Loucy (cell line): ENCODE measurements around the gene DCST1.
A peak's percentile ranks its signal among the peaks of the same experiment; 100 is the strongest.

ENCODE experiments used
- H2AFZ ChIP-seq: fragments of 200-600 bp; sonication (generic); 2 replicates; pipeline ENCODE4 v1.6.0; 2016; ENCODE audit warnings: antibody characterized with exemption, mild to moderate bottlenecking, low read length, moderate library complexity
- H3F3A ChIP-seq: fragments of 200-600 bp; 2 replicates; pipeline ENCODE4 v1.6.0; 2016; ENCODE audit warnings: antibody characterized with exemption, low read depth, mild to moderate bottlenecking
- H3K27me3 ChIP-seq: fragments of 200-600 bp; sonication (generic); 2 replicates; pipeline ENCODE4 v1.6.1; 2014; ENCODE audit warnings: low read length, mild to moderate bottlenecking; ENCODE audit not compliant: insufficient read depth, poor library complexity, severe bottlenecking
- H3K36me3 ChIP-seq: fragments of 200-600 bp; sonication (generic); 2 replicates; pipeline ENCODE4 v1.6.1; 2016; ENCODE audit warnings: low read length; ENCODE audit not compliant: insufficient read depth
- H3K4me1 ChIP-seq: fragments of 200-600 bp; sonication (generic); 2 replicates; pipeline ENCODE4 v1.5.1; 2014; ENCODE audit warnings: low read length, mild to moderate bottlenecking; ENCODE audit not compliant: insufficient read depth, poor library complexity, severe bottlenecking
- H3K4me2 ChIP-seq: fragments of 200-600 bp; sonication (generic); 2 replicates; pipeline ENCODE4 v1.6.0; 2014; ENCODE audit warnings: antibody characterized with exemption, low read length, low read depth, mild to moderate bottlenecking; ENCODE audit not compliant: poor library complexity, severe bottlenecking
- H3K4me3 ChIP-seq: fragments of 200-600 bp; sonication (generic); 2 replicates; pipeline ENCODE4 v1.5.1; 2014; ENCODE audit warnings: low read length, mild to moderate bottlenecking, mixed read lengths; ENCODE audit not compliant: poor library complexity, severe bottlenecking
- H3K79me2 ChIP-seq: fragments of 200-600 bp; sonication (generic); 2 replicates; pipeline ENCODE4 v1.6.1; 2014; ENCODE audit warnings: low read length; ENCODE audit not compliant: insufficient read depth
- H3K9ac ChIP-seq: fragments of 200-600 bp; sonication (generic); 2 replicates; pipeline ENCODE4 v1.6.0; 2014; ENCODE audit warnings: mild to moderate bottlenecking, low read depth, low read length, moderate library complexity; ENCODE audit not compliant: poor library complexity, severe bottlenecking
- H3K9me2 ChIP-seq: fragments of 200-600 bp; sonication (generic); replicated peaks from 2 replicates; pipeline ENCODE4 v1.6.1; 2016; ENCODE audit warnings: low read depth, low read length, mixed read lengths
- H3K9me3 ChIP-seq: fragments of 200-600 bp; sonication (generic); 2 replicates; pipeline ENCODE4 v1.6.1; 2014; ENCODE audit warnings: mild to moderate bottlenecking, antibody characterized with exemption, low read length, low read depth; ENCODE audit not compliant: insufficient read depth
- H4K20me1 ChIP-seq: fragments of 200-600 bp; sonication (generic); 2 replicates; pipeline ENCODE4 v1.6.0; 2014; ENCODE audit warnings: antibody characterized with exemption, low read length, mild to moderate bottlenecking; ENCODE audit not compliant: insufficient read depth, poor library complexity, severe bottlenecking
- EZH2phosphoT487 ChIP-seq: fragments of 200-600 bp; IDR thresholded peaks from 2 replicates; pipeline ENCODE4 v1.6.1; 2018; ENCODE audit warnings: antibody characterized with exemption, mild to moderate bottlenecking, moderate library complexity, borderline replicate concordance
- TF ChIP-seq, protein P1 (sequence below): fragments of 200-600 bp; sonication (generic); conservative IDR thresholded peaks from 2 replicates; pipeline ENCODE4 v1.5.1; 2014; ENCODE audit warnings: mild to moderate bottlenecking, antibody characterized with exemption, low read length

Gene DCST1

DNA sequence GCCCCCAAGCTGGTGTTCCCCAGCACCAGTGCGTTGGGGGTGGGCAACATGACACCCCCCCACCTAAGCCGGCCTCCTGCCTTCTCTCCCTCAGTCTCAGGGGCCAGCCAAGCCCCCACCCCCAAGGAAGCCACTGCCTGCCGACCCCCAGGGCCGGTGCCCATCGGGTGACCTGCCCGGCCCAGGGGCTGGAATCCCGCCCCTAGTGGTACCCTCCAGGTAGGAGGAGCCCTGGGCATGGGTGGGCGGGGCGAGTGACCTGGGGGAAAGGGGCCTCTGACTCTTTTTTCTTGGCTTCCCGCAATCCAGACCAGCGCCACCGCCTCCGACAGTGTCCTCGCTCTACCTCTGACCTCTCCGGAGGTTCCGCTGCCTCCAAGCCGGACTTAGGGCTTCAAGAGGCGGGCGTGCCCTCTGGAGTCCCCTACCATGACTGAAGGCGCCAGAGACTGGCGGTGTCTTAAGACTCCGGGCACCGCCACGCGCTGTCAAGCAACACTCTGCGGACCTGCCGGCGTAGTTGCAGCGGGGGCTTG lies 28.6 kb downstream of the DCST1 start:
- H2AFZ ChIP-seq = peak overlapping the region; percentile 74; the same call in 1 of the 2 replicates
- no peaks in the 10 kb centered on the region for H3F3A ChIP-seq
- H3K4me2 ChIP-seq = peak overlapping the region; percentile 92
- H3K9me2 ChIP-seq = no peaks in the 10 kb centered on the region
- TF ChIP-seq, protein P1, sequence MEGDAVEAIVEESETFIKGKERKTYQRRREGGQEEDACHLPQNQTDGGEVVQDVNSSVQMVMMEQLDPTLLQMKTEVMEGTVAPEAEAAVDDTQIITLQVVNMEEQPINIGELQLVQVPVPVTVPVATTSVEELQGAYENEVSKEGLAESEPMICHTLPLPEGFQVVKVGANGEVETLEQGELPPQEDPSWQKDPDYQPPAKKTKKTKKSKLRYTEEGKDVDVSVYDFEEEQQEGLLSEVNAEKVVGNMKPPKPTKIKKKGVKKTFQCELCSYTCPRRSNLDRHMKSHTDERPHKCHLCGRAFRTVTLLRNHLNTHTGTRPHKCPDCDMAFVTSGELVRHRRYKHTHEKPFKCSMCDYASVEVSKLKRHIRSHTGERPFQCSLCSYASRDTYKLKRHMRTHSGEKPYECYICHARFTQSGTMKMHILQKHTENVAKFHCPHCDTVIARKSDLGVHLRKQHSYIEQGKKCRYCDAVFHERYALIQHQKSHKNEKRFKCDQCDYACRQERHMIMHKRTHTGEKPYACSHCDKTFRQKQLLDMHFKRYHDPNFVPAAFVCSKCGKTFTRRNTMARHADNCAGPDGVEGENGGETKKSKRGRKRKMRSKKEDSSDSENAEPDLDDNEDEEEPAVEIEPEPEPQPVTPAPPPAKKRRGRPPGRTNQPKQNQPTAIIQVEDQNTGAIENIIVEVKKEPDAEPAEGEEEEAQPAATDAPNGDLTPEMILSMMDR = no peak
- TF ChIP-seq EZH2phosphoT487 = no peak
- peaks cover 12% of the 10 kb centered on the region for H4K20me1 ChIP-seq
- no peaks in the 10 kb centered on the region for H3K9me3 ChIP-seq
- H3K4me1 ChIP-seq = peaks cover 40% of the 10 kb centered on the region
- no peaks in the 10 kb centered on the region for H3K36me3 ChIP-seq
- peaks cover 29% of the 10 kb centered on the region for H3K79me2 ChIP-seq
- H3K27me3 ChIP-seq = no peaks in the 10 kb centered on the region
- H3K4me3 ChIP-seq = peak overlapping the region; percentile 85
- peak overlapping the region; percentile 33 for H3K9ac ChIP-seq

DNA sequence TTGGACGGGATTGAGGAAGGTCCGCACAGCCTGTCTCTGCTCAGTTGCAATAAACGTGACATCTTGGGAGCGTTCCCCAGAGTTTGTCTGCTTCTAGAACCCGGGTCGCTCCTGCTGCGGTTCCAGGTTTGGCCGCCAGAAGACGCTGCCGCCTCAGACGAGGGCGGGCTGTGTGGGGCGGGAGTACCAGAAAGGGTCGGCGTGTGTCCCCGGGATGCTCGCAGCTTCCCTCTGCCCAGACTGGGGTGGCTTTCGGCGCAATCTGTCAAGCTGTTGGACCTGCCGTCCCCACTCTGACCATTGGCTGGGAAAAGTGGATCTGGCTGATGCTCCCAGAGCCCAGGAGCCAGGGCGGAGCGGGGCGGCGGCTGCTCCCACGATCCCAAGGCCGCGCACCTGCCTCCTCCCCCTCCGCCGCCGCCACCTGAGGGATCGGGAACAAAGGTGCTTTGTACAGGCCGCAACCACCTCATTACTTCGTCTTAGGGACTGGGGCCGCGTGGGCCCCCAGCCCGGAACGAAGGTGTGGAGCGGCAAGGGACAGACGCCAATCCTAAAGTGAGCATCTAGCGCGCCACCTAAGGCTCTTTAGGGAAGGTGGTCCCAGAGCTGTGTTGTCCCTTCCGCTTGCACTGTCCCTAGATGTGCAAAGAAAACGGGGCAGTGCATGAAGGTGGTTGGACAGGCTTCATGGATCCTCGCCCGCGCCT lies 29.2 kb downstream of the DCST1 start:
- H3K9me3 ChIP-seq = no peaks in the 10 kb centered on the region
- peaks cover 40% of the 10 kb centered on the region for H3K4me1 ChIP-seq
- peak overlapping the region; percentile 85 for H3K4me3 ChIP-seq
- H4K20me1 ChIP-seq = peaks cover 12% of the 10 kb centered on the region
- H3K9ac ChIP-seq = peak overlapping the region; percentile 33
- H2AFZ ChIP-seq = peak overlapping the region; percentile 74; the same call in 1 of the 2 replicates
- H3K27me3 ChIP-seq = no peaks in the 10 kb centered on the region
- no peaks in the 10 kb centered on the region for H3F3A ChIP-seq
- peak overlapping the region; percentile 92 for H3K4me2 ChIP-seq
- no peak for TF ChIP-seq EZH2phosphoT487
- TF ChIP-seq, protein P1 = peak; percentile 77
- no peaks in the 10 kb centered on the region for H3K9me2 ChIP-seq
- no peaks in the 10 kb centered on the region for H3K36me3 ChIP-seq
- H3K79me2 ChIP-seq = peaks cover 29% of the 10 kb centered on the region

DNA sequence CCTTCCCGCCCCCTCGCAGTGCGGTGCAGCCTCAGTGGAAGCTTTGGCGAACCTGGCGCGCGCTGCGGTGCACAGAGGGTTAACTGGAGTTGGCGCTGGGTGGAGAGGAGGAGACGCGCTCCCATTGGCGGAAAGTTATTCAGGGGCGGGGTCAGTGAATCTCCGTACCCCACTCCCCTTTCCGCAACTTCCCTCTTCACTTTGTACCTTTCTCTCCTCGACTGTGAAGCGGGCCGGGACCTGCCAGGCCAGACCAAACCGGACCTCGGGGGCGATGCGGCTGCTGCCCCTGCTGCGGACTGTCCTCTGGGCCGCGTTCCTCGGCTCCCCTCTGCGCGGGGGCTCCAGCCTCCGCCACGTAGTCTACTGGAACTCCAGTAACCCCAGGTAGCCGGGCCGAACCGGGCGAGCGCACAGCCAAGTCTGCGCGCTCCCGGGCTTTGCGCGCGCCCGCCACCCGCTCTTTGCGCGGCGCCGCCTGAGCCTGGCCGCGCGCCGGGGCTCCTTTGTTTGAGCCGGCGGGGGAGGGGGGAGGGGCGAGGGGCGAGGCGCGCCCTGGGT lies 30.0 kb downstream of the DCST1 start, which contains the start of gene EFNA4:
Gene EFNA4 (plus strand): TSS at position 191 of the 561 bp plus-strand sequence. CDS start 84 bp downstream, at position 275.
- Histone ChIP-seq H3K4me1 (peaks cover 42% of the 10 kb centered on the region), H3K9me3 (no peaks in the 10 kb centered on the region), H3K27me3 (no peaks in the 10 kb centered on the region), H3K4me2 (peak within 1 kb of the TSS; percentile 92), H3K9ac (peak within 1 kb of the TSS; percentile 77), H3K4me3 (peak within 1 kb of the TSS; percentile 85), H3F3A (no peaks in the 10 kb centered on the region), H2AFZ (peak within 1 kb of the TSS; percentile 74), H3K36me3 (no peaks in the 10 kb centered on the region), H3K9me2 (no peaks in the 10 kb centered on the region), H3K79me2 (peaks cover 29% of the 10 kb centered on the region), H4K20me1 (peaks cover 12% of the 10 kb centered on the region)
- TF ChIP-seq, protein P1 = no peak
- TF ChIP-seq EZH2phosphoT487 = no peak
